ENCODE results near the gene PTBP2.

Gene PTBP2

GRCh38 chr1:96833376-96833775, 111.8 kb downstream of the PTBP2 start:
- DNase-seq (ENCODE audit: low read depth in 2 of 2) = no peak
- no peak for TF ChIP-seq CTCF (IDR thresholded peaks at IDR 0.05; ENCODE audit: low read depth, low read length)

GRCh38 chr1:96834986-96835385, 113.4 kb downstream of the PTBP2 start:
- no peak for DNase-seq (ENCODE audit: low read depth in 2 of 2)
- H3K4me3 ChIP-seq (replicated peaks in 1 of 2; ENCODE audit: low read depth in 2 of 2, low read length in 2 of 2) = no peak overlapping the region
- TF ChIP-seq CTCF (IDR thresholded peaks at IDR 0.05; ENCODE audit: low read depth, low read length) = no peak

More at GRCh38 chr1:96833376-96833775, 111.8 kb downstream of the PTBP2 start:
- H3K4me3 ChIP-seq (replicated peaks in 1 of 2; ENCODE audit: low read depth in 2 of 2, low read length in 2 of 2) = no peak overlapping the region

- TF ChIP-seq CTCF (IDR thresholded peaks at IDR 0.05; ENCODE audit: low read depth, low read length) = no peak
- no peak overlapping the region for H3K4me3 ChIP-seq (replicated peaks in 1 of 2; ENCODE audit: low read depth in 2 of 2, low read length in 2 of 2)
- no peak for DNase-seq (ENCODE audit: low read depth in 2 of 2)
These were observed 115.6 kb downstream of the PTBP2 start for GRCh38 chr1:96837057-96837780.

- no peak for DNase-seq (ENCODE audit: low read depth in 2 of 2)
- H3K4me3 ChIP-seq (replicated peaks in 1 of 2; ENCODE audit: low read depth in 2 of 2, low read length in 2 of 2) = no peak overlapping the region
- TF ChIP-seq CTCF (IDR thresholded peaks at IDR 0.05; ENCODE audit: low read depth, low read length) = no peak
These were observed 116.2 kb downstream of the PTBP2 start for GRCh38 chr1:96837781-96838216.

GRCh38 chr1:96840396-96840795, 118.8 kb downstream of the PTBP2 start:
- DNase-seq (ENCODE audit: low read depth in 2 of 2) = no peak
- TF ChIP-seq CTCF (IDR thresholded peaks at IDR 0.05; ENCODE audit: low read depth, low read length) = no peak
- no peak overlapping the region for H3K4me3 ChIP-seq (replicated peaks in 1 of 2; ENCODE audit: low read depth in 2 of 2, low read length in 2 of 2)

- peak; percentile 33 to 37 for DNase-seq (ENCODE audit: low read depth in 2 of 2)
- peak; percentile 43 for TF ChIP-seq CTCF (IDR thresholded peaks at IDR 0.05; ENCODE audit: low read depth, low read length)
- no peak overlapping the region for H3K4me3 ChIP-seq (replicated peaks in 1 of 2; ENCODE audit: low read depth in 2 of 2, low read length in 2 of 2)
These were observed 120.6 kb downstream of the PTBP2 start for GRCh38 chr1:96842215-96842614.

- H3K4me3 ChIP-seq (replicated peaks in 1 of 2; ENCODE audit: low read depth in 2 of 2, low read length in 2 of 2) = no peak overlapping the region
- peak; percentile 73 to 79 for DNase-seq (ENCODE audit: low read depth in 2 of 2)
- no peak for TF ChIP-seq CTCF (IDR thresholded peaks at IDR 0.05; ENCODE audit: low read depth, low read length)
These were observed 121.6 kb downstream of the PTBP2 start for GRCh38 chr1:96843196-96843595.
